Measurements from ENCODE around the gene GAGE12H. TPM values are rescaled to one million over a fixed set of nuclear protein-coding genes. Genes with fewer than 3 reads are reported as not detected.
"Not testable (repeated sequence)": the region's sequence is repeated elsewhere in the genome, so short reads cannot be mapped to it uniquely, and the experiment has no call there.

The GAGE12H gene, protein sequence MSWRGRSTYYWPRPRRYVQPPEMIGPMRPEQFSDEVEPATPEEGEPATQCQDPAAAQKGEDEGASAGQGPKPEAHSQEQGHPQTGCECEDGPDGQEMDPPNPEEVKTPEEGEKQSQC
- total RNA-seq: not detected

- not testable (repeated sequence) for DNase-seq
Observed at GRCh38 chrX:49579649-49580048, at the start of gene GAGE12H. GAGE12H (plus strand) TSS chrX:49579949; CDS start chrX:49581104, 1,155 bp downstream.

GRCh38 chrX:49531877-49532276 lies 47.9 kb upstream of the GAGE12H start, which contains the start of gene GAGE12C:
GAGE12C (plus strand) TSS chrX:49532177; CDS start chrX:49533332, 1,155 bp downstream.
- DNase-seq: not testable (repeated sequence)

DNA sequence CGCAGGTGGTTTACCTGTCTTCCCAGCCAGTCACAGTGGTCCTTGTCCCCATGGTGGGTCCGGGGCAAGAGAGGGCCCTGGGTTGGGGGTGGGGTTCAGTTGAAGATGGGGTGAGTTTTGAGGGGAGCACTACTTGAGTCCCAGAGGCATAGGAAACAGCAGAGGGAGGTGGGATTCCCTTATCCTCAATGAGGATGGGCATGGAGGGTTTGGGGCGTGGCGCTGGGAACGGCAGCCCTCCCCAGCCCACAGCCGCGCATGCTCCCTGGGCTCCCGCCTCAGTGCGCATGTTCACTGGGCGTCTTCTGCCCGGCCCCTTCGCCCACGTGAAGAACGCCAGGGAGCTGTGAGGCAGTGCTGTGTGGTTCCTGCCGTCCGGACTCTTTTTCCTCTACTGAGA lies 38.3 kb upstream of the GAGE12H start, which contains the start of gene GAGE12D:
Gene GAGE12D (plus strand): TSS at position 301 of the 400 bp plus-strand sequence. CDS start 1,155 bp downstream, outside the sequence.
- DNase-seq: not testable (repeated sequence)

- DNase-seq: not testable (repeated sequence)
Observed at GRCh38 chrX:49550989-49551388, 28.8 kb upstream of the GAGE12H start, which contains the start of gene GAGE12E. GAGE12E (plus strand) TSS chrX:49551289; CDS start chrX:49552444, 1,155 bp downstream.

- not testable (repeated sequence) for DNase-seq
Observed at GRCh38 chrX:49560542-49560941, 19.2 kb upstream of the GAGE12H start, which contains the start of gene GAGE12F. GAGE12F (plus strand) TSS chrX:49560842; CDS start chrX:49561997, 1,155 bp downstream.

DNA sequence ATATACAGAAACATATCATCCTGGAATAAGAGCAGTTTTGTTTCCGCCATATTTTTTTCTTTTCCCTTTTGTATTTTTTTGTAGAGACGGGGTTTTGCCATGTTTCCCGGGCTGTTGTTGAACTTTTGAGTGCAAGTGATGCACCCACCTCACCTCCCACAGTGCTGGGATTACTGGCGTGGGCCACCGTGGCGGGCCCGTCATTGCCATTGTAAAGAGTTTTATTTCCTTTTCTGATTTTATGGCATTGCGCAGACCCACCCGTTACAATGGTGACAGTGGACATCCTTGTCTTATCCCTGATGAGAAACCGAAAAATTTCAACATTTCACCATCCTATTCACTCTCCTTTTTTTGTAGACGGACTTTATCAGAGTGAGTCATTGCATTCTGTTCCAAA lies 11.0 kb upstream of the GAGE12H start:
- DNase-seq: not testable (repeated sequence)

- DNase-seq: not testable (repeated sequence)
Observed at GRCh38 chrX:49569152-49569551, 10.6 kb upstream of the GAGE12H start.

- not testable (repeated sequence) for DNase-seq
Observed at GRCh38 chrX:49570100-49570499, 9.6 kb upstream of the GAGE12H start, which contains the start of gene GAGE12G. GAGE12G (plus strand) TSS chrX:49570400; CDS start chrX:49571555, 1,155 bp downstream.

DNA sequence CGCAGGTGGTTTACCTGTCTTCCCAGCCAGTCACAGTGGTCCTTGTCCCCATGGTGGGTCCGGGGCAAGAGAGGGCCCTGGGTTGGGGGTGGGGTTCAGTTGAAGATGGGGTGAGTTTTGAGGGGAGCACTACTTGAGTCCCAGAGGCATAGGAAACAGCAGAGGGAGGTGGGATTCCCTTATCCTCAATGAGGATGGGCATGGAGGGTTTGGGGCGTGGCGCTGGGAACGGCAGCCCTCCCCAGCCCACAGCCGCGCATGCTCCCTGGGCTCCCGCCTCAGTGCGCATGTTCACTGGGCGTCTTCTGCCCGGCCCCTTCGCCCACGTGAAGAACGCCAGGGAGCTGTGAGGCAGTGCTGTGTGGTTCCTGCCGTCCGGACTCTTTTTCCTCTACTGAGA lies 9.4 kb downstream of the GAGE12H start, which contains the start of gene GAGE2A:
Gene GAGE2A (plus strand): TSS at position 301 of the 400 bp plus-strand sequence. CDS start 1,155 bp downstream, outside the sequence.
- not testable (repeated sequence) for DNase-seq

DNA sequence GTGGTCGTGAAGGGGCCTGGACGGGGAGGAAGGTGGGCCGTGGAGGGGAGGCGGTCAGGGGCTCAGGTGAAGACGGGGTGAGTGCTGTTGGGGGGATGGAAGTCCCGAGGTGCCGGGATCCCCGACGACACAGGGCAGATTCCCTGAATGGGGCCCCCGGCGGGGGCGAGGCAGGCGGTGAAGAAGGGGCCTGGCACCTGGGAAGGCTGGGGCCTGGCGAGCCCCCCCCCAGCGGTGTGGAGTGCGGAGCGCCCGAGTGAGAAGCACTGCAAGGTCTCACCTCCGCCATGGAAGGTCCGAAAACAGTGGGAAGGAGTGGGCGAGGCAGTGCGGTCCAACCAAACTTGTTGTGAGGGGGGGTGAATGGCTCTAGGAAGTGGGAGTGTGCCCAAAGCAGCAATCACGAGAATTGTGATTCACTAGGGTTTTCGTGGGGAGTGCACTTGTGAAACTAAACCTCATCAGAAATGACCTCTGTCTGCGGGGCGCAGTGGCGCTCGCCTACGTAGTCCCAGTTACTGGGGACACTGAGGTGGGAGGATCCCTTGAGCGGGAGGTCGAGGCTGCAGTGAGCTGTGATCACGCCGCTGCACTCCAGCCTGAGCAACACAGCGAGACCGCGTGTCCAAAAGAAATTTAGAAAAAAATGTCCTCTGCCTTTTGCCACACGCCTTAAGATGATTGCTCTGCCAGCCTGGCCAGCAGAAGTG lies 10.2 kb downstream of the GAGE12H start:
- DNase-seq: not testable (repeated sequence)

DNA sequence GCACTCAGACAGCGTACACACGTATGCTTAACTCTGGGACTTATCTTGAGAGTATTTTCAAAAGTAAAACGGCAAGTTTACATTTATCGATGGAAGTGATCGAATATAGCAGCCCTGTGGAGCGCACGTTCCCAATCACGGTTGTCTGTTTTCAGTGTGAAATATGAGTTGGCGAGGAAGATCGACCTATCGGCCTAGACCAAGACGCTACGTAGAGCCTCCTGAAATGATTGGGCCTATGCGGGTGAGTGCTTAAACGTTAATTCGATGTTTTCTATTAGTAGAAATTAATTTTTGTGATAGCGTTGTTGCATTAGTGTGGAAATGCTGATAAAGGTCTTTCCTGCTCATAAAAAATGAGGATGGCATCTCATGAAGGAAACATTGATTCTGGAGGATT lies 10.7 kb downstream of the GAGE12H start:
- not testable (repeated sequence) for DNase-seq

- not testable (repeated sequence) for DNase-seq
Observed at GRCh38 chrX:49598720-49599119, 19.0 kb downstream of the GAGE12H start, which contains the start of gene GAGE1. GAGE1 (plus strand) TSS chrX:49599020; CDS start chrX:49600175, 1,155 bp downstream.

DNA sequence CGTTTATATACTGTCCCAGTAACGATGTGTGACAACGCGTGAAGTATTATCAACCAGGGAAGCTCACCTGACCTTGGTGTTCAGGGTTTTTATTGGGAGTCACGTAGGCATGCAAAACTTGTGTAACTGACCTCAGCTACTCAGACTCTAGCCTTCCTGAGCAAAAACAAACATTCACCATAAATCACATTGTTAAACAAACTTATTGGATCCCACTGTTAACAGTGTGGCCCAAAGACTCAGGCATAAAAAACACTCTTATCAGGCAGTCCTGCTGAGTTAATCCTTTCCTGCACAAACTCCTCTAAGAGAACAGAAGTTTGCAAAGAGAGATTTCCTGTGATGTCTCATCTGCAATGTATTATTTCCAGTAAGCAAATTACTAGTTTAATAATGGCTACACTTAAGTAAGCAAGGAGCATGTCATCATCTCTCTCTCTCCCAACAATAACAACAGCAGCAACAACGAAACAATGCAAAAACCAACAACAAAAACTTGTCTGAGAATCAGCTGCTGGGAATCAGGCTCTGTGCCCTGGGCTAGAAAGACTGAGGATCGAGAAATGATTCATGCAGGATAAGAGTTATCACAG lies 31.1 kb downstream of the GAGE12H start:
- no peak for DNase-seq

GRCh38 chrX:49618574-49618973 lies 38.8 kb downstream of the GAGE12H start:
- DNase-seq: no peak

GRCh38 chrX:49627086-49627777 lies 47.5 kb downstream of the GAGE12H start:
- DNase-seq: no peak

Small RNA genes lying within 50 kb of the gene (small RNA-seq; reads per million reads assigned to genes)
- not detected for gene GAGE12B (ENCODE audit: low replicate concordance)

Other genes with a start within 250 kb of the GAGE12H start
- not detected for gene GAGE13, start 248.4 kb upstream of the GAGE12H start, total RNA-seq
- gene GAGE12C, start 47.8 kb upstream of the GAGE12H start, total RNA-seq: not detected
- not detected for gene GAGE12D, start 38.2 kb upstream of the GAGE12H start, total RNA-seq
- not detected for gene GAGE12E, start 28.7 kb upstream of the GAGE12H start, total RNA-seq
- not detected for gene GAGE12F, start 19.1 kb upstream of the GAGE12H start, total RNA-seq
- not detected for gene GAGE12G, start 9.5 kb upstream of the GAGE12H start, total RNA-seq
- gene GAGE2A, start 9.5 kb downstream of the GAGE12H start, total RNA-seq: not detected
- gene GAGE1, start 19.1 kb downstream of the GAGE12H start, total RNA-seq: not detected
- gene PAGE1, start 116.0 kb downstream of the GAGE12H start, total RNA-seq: not detected
- gene PAGE4, start 249.4 kb downstream of the GAGE12H start, total RNA-seq: not detected